Measurements from ENCODE around the gene MNT. TPM values are rescaled to one million over a fixed set of nuclear protein-coding genes. Genes with fewer than 3 reads are reported as not detected.

Gene MNT
- total and polyA plus RNA-seq, 4 donors = 10.2 to 47.0 (median 14.8) TPM

DNA sequence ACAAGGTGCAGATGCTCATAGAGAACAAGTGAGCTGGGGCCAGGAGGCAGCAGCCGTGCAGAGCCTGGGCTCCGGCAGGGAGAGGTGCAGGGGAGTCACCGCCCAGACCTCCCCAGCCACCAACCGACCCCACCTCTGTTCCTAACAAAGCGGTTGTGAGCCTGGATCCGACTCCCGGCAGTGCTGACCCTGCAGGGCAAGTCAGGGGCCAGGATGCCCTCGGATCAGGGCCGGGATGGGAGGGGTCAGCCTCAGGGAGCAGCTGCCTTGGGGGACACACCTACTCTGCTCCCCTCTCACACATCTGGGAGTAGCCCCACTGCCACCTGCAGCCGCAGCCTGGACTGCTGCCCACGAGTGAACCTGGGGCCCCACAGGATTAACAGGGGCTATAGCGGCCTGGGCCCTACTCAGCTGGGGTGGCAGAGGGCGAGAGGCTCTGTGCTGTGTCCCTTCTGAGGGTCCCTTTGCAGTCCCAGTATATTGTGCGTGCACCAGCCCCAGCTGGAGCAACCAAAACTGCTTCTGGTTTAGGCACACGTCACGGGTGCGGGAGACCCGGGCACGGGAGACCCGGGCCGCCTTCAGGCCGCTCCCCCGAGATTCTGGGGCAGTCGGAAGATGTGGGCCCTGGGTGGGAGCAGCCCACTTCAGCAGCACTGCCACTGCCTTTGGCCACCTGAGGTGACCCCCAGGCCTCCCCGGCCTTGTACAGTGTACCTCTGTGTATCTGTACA, 21.2 kb downstream of the MNT start:
- Histone ChIP-seq H3K36me3 (ENCODE audit: control insufficient read depth in 4 of 4, insufficient read depth in 4 of 4, low read length in 4 of 4) (peaks cover 0 to 55% (median 7%) of the 10 kb centered on the region in 4 donors), H3K9ac (ENCODE audit: insufficient read depth in 1 of 2, low read length in 2 of 2) (no peak overlapping the region), H3K4me1 (ENCODE audit: control insufficient read depth in 5 of 5, insufficient read depth in 5 of 5, low read length in 5 of 5) (peaks cover 0 to 8% (median 0%) of the 10 kb centered on the region in 5 donors), H3K27me3 (ENCODE audit: control insufficient read depth in 3 of 3, insufficient read depth in 3 of 3, low read length in 2 of 3) (no peaks in the 10 kb centered on the region), H3K27ac (ENCODE audit: low read depth in 1 of 2, low read length in 1 of 2) (no peak overlapping the region), H3K9me3 (ENCODE audit: control insufficient read depth in 4 of 4, insufficient read depth in 3 of 4, low read length in 3 of 4) (no peaks in the 10 kb centered on the region), H3K4me3 (no peak overlapping the region)
- DNase-seq = no peak
- TF ChIP-seq, protein P1, sequence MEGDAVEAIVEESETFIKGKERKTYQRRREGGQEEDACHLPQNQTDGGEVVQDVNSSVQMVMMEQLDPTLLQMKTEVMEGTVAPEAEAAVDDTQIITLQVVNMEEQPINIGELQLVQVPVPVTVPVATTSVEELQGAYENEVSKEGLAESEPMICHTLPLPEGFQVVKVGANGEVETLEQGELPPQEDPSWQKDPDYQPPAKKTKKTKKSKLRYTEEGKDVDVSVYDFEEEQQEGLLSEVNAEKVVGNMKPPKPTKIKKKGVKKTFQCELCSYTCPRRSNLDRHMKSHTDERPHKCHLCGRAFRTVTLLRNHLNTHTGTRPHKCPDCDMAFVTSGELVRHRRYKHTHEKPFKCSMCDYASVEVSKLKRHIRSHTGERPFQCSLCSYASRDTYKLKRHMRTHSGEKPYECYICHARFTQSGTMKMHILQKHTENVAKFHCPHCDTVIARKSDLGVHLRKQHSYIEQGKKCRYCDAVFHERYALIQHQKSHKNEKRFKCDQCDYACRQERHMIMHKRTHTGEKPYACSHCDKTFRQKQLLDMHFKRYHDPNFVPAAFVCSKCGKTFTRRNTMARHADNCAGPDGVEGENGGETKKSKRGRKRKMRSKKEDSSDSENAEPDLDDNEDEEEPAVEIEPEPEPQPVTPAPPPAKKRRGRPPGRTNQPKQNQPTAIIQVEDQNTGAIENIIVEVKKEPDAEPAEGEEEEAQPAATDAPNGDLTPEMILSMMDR (IDR thresholded peaks at IDR 0.05; ENCODE audit: control extremely low read depth, extremely low read depth) = no peak
- no peak for ATAC-seq (ENCODE audit: insufficient read depth, low FRiP score)
- 92 to 94% methylated on average over 24 to 25 of the region's 25 CpGs for WGBS, 2 donors

DNA sequence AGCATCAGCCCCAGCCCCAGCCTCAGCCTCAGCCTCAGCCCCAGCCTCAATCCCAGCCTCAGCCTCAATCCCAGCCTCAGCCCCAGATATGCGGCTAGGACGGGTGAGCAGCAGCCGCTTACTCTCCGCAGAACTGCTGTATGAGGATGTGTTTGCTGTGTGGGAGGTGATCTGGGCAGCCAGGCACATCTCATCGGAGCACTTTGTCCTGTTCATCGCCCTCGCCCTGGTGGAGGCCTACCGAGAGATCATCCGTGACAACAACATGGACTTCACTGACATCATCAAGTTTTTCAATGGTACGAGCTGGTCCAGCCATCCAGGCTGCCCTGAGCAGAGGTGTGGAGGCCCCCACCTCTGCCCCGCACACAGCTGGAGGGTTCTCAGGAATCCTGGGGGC, 22.0 kb downstream of the MNT start:
- TF ChIP-seq, protein P1 (IDR thresholded peaks at IDR 0.05; ENCODE audit: control extremely low read depth, extremely low read depth) = no peak
- Histone ChIP-seq H3K27ac (ENCODE audit: low read depth in 1 of 2, low read length in 1 of 2) (no peak overlapping the region), H3K36me3 (ENCODE audit: control insufficient read depth in 4 of 4, insufficient read depth in 4 of 4, low read length in 4 of 4) (peaks cover 0 to 58% (median 7%) of the 10 kb centered on the region in 4 donors), H3K4me3 (no peak overlapping the region), H3K4me1 (ENCODE audit: control insufficient read depth in 5 of 5, insufficient read depth in 5 of 5, low read length in 5 of 5) (peaks cover 0 to 1% (median 0%) of the 10 kb centered on the region in 5 donors), H3K27me3 (ENCODE audit: control insufficient read depth in 3 of 3, insufficient read depth in 3 of 3, low read length in 2 of 3) (no peaks in the 10 kb centered on the region), H3K9ac (ENCODE audit: insufficient read depth in 1 of 2, low read length in 2 of 2) (no peak overlapping the region), H3K9me3 (ENCODE audit: control insufficient read depth in 4 of 4, insufficient read depth in 3 of 4, low read length in 3 of 4) (no peaks in the 10 kb centered on the region)
- DNase-seq (no peak), ATAC-seq (ENCODE audit: insufficient read depth, low FRiP score) (no peak)
- WGBS, 2 donors = 97% methylated on average over 11 of the region's 11 CpGs

- DNase-seq (no peak), ATAC-seq (ENCODE audit: insufficient read depth, low FRiP score) (no peak)
- Histone ChIP-seq H3K36me3 (ENCODE audit: control insufficient read depth in 4 of 4, insufficient read depth in 4 of 4, low read length in 4 of 4) (peaks cover 0 to 68% (median 9%) of the 10 kb centered on the region in 4 donors), H3K4me1 (ENCODE audit: control insufficient read depth in 5 of 5, insufficient read depth in 5 of 5, low read length in 5 of 5) (no peaks in the 10 kb centered on the region), H3K9me3 (ENCODE audit: control insufficient read depth in 4 of 4, insufficient read depth in 3 of 4, low read length in 3 of 4) (no peaks in the 10 kb centered on the region), H3K4me3 (no peak overlapping the region), H3K27me3 (ENCODE audit: control insufficient read depth in 3 of 3, insufficient read depth in 3 of 3, low read length in 2 of 3) (no peaks in the 10 kb centered on the region), H3K9ac (ENCODE audit: insufficient read depth in 1 of 2, low read length in 2 of 2) (no peak overlapping the region), H3K27ac (ENCODE audit: low read depth in 1 of 2, low read length in 1 of 2) (no peak overlapping the region)
- TF ChIP-seq, protein P1 (IDR thresholded peaks at IDR 0.05; ENCODE audit: control extremely low read depth, extremely low read depth) = no peak
- 95 to 97% methylated on average over 10 of the region's 10 CpGs for WGBS, 2 donors
Observed at GRCh38 chr17:2377659-2378058, 23.2 kb downstream of the MNT start.

All from lung (tissue), 12 donors.